Stomach (tissue), 9 donors: ENCODE measurements around the gene EME1. TPM values are rescaled to one million over a fixed set of nuclear protein-coding genes. Genes with fewer than 3 reads are reported as not detected.

Experiments
- DNase-seq, 2 donors: peaks; one replicate each; pipeline versions ENCODE4 v3.0.0 to v3.0.0-alpha.2; 2013 to 2019
- H3K27ac ChIP-seq, 5 donors: fragments of 200-600 bp in 4 of 5; sonication (generic) in 4 of 5; one replicate each; pipeline ENCODE4 v1.5.1; 2013 to 2019; ENCODE audit warnings: mild to moderate bottlenecking in 1 of 5, moderate library complexity in 1 of 5
- H3K27me3 ChIP-seq, 3 donors: fragments of 200-600 bp; sonication (generic); one replicate each; pipeline ENCODE4 v1.5.1; 2017 to 2019; ENCODE audit warnings: mixed run types in 1 of 3
- H3K36me3 ChIP-seq, 4 donors: fragments of 200-600 bp; sonication (generic); 1 replicate in 3 of 4; 2 replicates in 1 of 4; pipeline ENCODE4 v1.5.1; 2016 to 2019
- H3K4me1 ChIP-seq, 4 donors: fragments of 200-600 bp; sonication (generic); one replicate each; pipeline ENCODE4 v1.5.1; 2016 to 2019
- H3K4me3 ChIP-seq, 4 donors: fragments of 200-600 bp; sonication (generic) in 3 of 4; one replicate each; pipeline ENCODE4 v1.5.1; 2016 to 2019; ENCODE audit warnings: mild to moderate bottlenecking in 1 of 4
- H3K9me3 ChIP-seq, 4 donors: fragments of 200-600 bp; sonication (generic); one replicate each; pipeline ENCODE4 v1.5.1; 2016 to 2019
- CTCF ChIP-seq, 7 experiments: fragments of 450-650 bp in 4 of 7; fragments of 200-600 bp in 3 of 7; sonication (generic) in 3 of 7; IDR thresholded peaks; one replicate each; pipeline ENCODE4 v1.5.1; 2016 to 2019; ENCODE audit warnings: antibody characterized with exemption in 7 of 7, control low read depth in 2 of 7, mild to moderate bottlenecking in 1 of 7
- EP300 ChIP-seq: sonication (generic); formaldehyde crosslinking; IDR thresholded peaks from one replicate; pipeline ENCODE4 v1.6.1; 2017; ENCODE audit warnings: antibody characterized with exemption
- POLR2A ChIP-seq, 4 donors: fragments of 450-650 bp; IDR thresholded peaks; one replicate each; pipeline ENCODE4 v1.6.1; 2016; ENCODE audit warnings: antibody characterized with exemption in 4 of 4, control low read depth in 2 of 4, mild to moderate bottlenecking in 1 of 4, moderate library complexity in 1 of 4
- POLR2AphosphoS5 ChIP-seq, 3 donors: sonication (generic); formaldehyde crosslinking; IDR thresholded peaks; one replicate each; pipeline ENCODE4 v1.6.1; 2016; ENCODE audit warnings: antibody characterized with exemption in 3 of 3
- WGBS, 5 donors: extraction: QIAGEN DNeasy Blood & Tissue Kit in 3 of 5; methylation state at CpG; one replicate each; pipeline versions ENCODE4 v1.1.5 to v1.1.7; 2013 to 2018; 5-methylcytosine and 5-hydroxymethylcytosine counted together
- intact Hi-C: fragments of 100-400 bp; cut with DNase I; formaldehyde crosslinking; loops from one replicate; pipeline ENCODE4 v1.15.1; 2023; ENCODE audit warnings: low total_unique reads
- polyA plus RNA-seq, 3 donors: library from polyadenylated mRNA; stranded (reverse); fragments of 200-250 nt; gene quantifications; one replicate each; pipeline ENCODE4 v1.2.3, GENCODE V29; 2013
- small RNA-seq, 4 donors: library from RNA; depleted of rRNA; stranded (forward); fragments of <200 nt; gene quantifications; one replicate each; pipeline ENCODE3, GENCODE V24; 2016
- total RNA-seq, 5 donors: library from RNA; depleted of rRNA; stranded (reverse); fragments of >200 nt; gene quantifications; one replicate each; pipeline versions ENCODE4 v1.1.0 to v1.2.3, GENCODE V29; 2014 to 2016
- donor health status: healthy with polysubstance abuse.
- donor health status: Bipolar disorder and iron deficiency.
- donor health status: healthy.

The EME1 gene
- total and polyA plus RNA-seq, 8 donors, result 0.87 to 15.8 (median 2.6) TPM; not detected in 2

- H3K9me3 ChIP-seq, result no peaks in the 10 kb centered on the region
- no peak for DNase-seq
- H3K4me3 ChIP-seq, result no peak overlapping the region
- 86 to 95% (median 91%) methylated on average over 4 of the region's 4 CpGs for WGBS, 5 donors
- intact Hi-C loops, result no loop called here
- TF ChIP-seq EP300, result no peak
- TF ChIP-seq POLR2A (IDR thresholded peaks at IDR 0.05), result no peak
- no peak for TF ChIP-seq POLR2AphosphoS5 (IDR thresholded peaks at IDR 0.05)
- no peak for TF ChIP-seq CTCF (IDR thresholded peaks at IDR 0.05)
- peak overlapping the region in 1 of 5 donors; percentile 89 for H3K27ac ChIP-seq
- peaks cover 30 to 53% (median 49%) of the 10 kb centered on the region in 4 donors for H3K4me1 ChIP-seq
- no peaks in the 10 kb centered on the region for H3K27me3 ChIP-seq
- H3K36me3 ChIP-seq, result peaks cover 0 to 20% (median 8%) of the 10 kb centered on the region in 4 donors
Measured at GRCh38 chr17:50429793-50430192, 56.8 kb downstream of the EME1 start.

Small RNA genes lying within 50 kb of the gene (small RNA-seq; reads per million reads assigned to genes)
- gene RF00019, result 0 reads per million in 4 donors

Other genes starting within 250 kb of the EME1 start
- 10 to 100 TPM in 1 of 5 donors, 1 to 10 TPM in 2, not detected in 2; 1.5 to 87.0 (median 1.9) TPM for gene SAMD14, start 243.1 kb upstream of the EME1 start, total RNA-seq
- 1 to 10 TPM; 1.3 to 2.3 (median 1.6) TPM for gene SAMD14, start 243.1 kb upstream of the EME1 start, polyA plus RNA-seq
- 10 to 100 TPM; 11.6 to 64.2 (median 22.5) TPM for gene PPP1R9B, start 222.6 kb upstream of the EME1 start, total RNA-seq
- gene PPP1R9B, start 222.6 kb upstream of the EME1 start, polyA plus RNA-seq, result 10 to 100 TPM; 13.1 to 28.8 (median 14.2) TPM
- 10 to 100 TPM in 3 of 5 donors, 1 to 10 TPM in 2; 5.4 to 89.3 (median 21.4) TPM for gene SGCA, start 207.2 kb upstream of the EME1 start, total RNA-seq
- gene SGCA, start 207.2 kb upstream of the EME1 start, polyA plus RNA-seq, result 10 to 100 TPM in 1 of 3 donors, 1 to 10 TPM in 2; 6.0 to 24.3 (median 8.7) TPM
- 1,000 to 10,000 TPM in 1 of 5 donors, 100 to 1,000 TPM in 3, 10 to 100 TPM in 1; 87.0 to 1,931 (median 219) TPM for gene COL1A1, start 171.6 kb upstream of the EME1 start, total RNA-seq
- 10 to 100 TPM; 17.9 to 60.0 (median 24.9) TPM for gene COL1A1, start 171.6 kb upstream of the EME1 start, polyA plus RNA-seq
- gene TMEM92, start 98.8 kb upstream of the EME1 start, total RNA-seq, result 10 to 100 TPM in 3 of 5 donors, 1 to 10 TPM in 2; 2.7 to 24.9 (median 10.4) TPM
- 10 to 100 TPM in 2 of 3 donors, 1 to 10 TPM in 1; 9.7 to 16.3 (median 12.2) TPM for gene TMEM92, start 98.8 kb upstream of the EME1 start, polyA plus RNA-seq
- gene XYLT2, start 27.1 kb upstream of the EME1 start, total RNA-seq, result 100 to 1,000 TPM in 3 of 5 donors, 10 to 100 TPM in 2; 52.7 to 166 (median 121) TPM
- 100 to 1,000 TPM in 1 of 3 donors, 10 to 100 TPM in 2; 57.4 to 134 (median 72.5) TPM for gene XYLT2, start 27.1 kb upstream of the EME1 start, polyA plus RNA-seq
- 10 to 100 TPM; 25.0 to 67.7 (median 44.4) TPM for gene MRPL27, start within 50 bp of the EME1 start, total RNA-seq
- 100 to 1,000 TPM; 175 to 258 (median 219) TPM for gene MRPL27, start within 50 bp of the EME1 start, polyA plus RNA-seq
- 100 to 1,000 TPM in 2 of 5 donors, 10 to 100 TPM in 3; 40.8 to 117 (median 77.1) TPM for gene LRRC59, start 24.3 kb downstream of the EME1 start, total RNA-seq
- gene LRRC59, start 24.3 kb downstream of the EME1 start, polyA plus RNA-seq, result 10 to 100 TPM; 32.2 to 76.7 (median 75.3) TPM
- 100 to 1,000 TPM in 3 of 5 donors, 10 to 100 TPM in 2; 16.1 to 172 (median 103) TPM for gene ACSF2, start 53.0 kb downstream of the EME1 start, total RNA-seq
- gene ACSF2, start 53.0 kb downstream of the EME1 start, polyA plus RNA-seq, result 10 to 100 TPM; 44.7 to 86.8 (median 49.1) TPM
- gene CHAD, start 95.7 kb downstream of the EME1 start, total RNA-seq, result 10 to 100 TPM in 2 of 5 donors, under 1 TPM in 2, not detected in 1; 0.45 to 12.0 (median 6.0) TPM
- gene CHAD, start 95.7 kb downstream of the EME1 start, polyA plus RNA-seq, result 1 to 10 TPM; 2.6 to 8.5 (median 4.9) TPM
- 10 to 100 TPM; 18.7 to 54.8 (median 22.0) TPM for gene RSAD1, start 105.6 kb downstream of the EME1 start, total RNA-seq
- 10 to 100 TPM; 23.9 to 29.4 (median 28.7) TPM for gene RSAD1, start 105.6 kb downstream of the EME1 start, polyA plus RNA-seq
- 1 to 10 TPM in 3 of 5 donors, not detected in 2; 1.1 to 2.7 (median 2.6) TPM for gene MYCBPAP, start 135.2 kb downstream of the EME1 start, total RNA-seq
- gene MYCBPAP, start 135.2 kb downstream of the EME1 start, polyA plus RNA-seq, result under 1 TPM in 2 of 3 donors, not detected in 1; 0.25 to 0.31 TPM
- gene EPN3, start 159.5 kb downstream of the EME1 start, total RNA-seq, result 100 to 1,000 TPM in 2 of 5 donors, 10 to 100 TPM in 2, 1 to 10 TPM in 1; 6.4 to 117 (median 49.5) TPM
- gene EPN3, start 159.5 kb downstream of the EME1 start, polyA plus RNA-seq, result 10 to 100 TPM; 25.9 to 76.3 (median 40.6) TPM
- 1,000 to 10,000 TPM in 1 of 5 donors, 100 to 1,000 TPM in 3, 10 to 100 TPM in 1; 45.0 to 1,214 (median 194) TPM for gene SPATA20, start 173.9 kb downstream of the EME1 start, total RNA-seq
- 10 to 100 TPM; 24.8 to 58.6 (median 40.6) TPM for gene SPATA20, start 173.9 kb downstream of the EME1 start, polyA plus RNA-seq
- 1 to 10 TPM in 2 of 5 donors, not detected in 3; 2.0 to 3.7 TPM for gene CACNA1G, start 187.5 kb downstream of the EME1 start, total RNA-seq
- gene CACNA1G, start 187.5 kb downstream of the EME1 start, polyA plus RNA-seq, result under 1 TPM in 2 of 3 donors, not detected in 1; 0.06 to 0.10 TPM